ENCODE data around the gene NELFA. TPM values are rescaled to one million over a fixed set of nuclear protein-coding genes. Genes with fewer than 3 reads are reported as not detected.

Gene NELFA
- total and polyA plus RNA-seq, 4 donors, result 7.1 to 11.8 (median 9.3) TPM

DNA sequence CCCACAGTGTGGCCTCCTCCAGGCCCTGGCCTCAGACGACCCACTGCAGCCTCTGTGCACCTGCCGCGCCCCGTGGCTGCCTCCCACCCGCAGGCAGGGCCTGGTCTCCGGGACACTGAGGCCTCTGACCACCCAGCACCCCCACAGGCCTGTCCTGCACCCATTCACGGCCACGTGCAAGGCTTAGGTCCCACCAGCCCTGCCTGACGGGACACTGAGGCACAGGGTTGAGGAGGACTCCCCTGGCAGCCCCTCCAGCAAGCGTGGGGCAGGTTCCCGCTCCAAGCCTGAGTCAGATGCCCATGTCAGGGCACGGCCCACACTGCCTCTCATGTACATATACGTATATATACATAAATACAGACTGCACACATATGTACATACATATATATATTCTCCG is 23.5 kb downstream of the NELFA start (continued):
- TF ChIP-seq, protein P1, sequence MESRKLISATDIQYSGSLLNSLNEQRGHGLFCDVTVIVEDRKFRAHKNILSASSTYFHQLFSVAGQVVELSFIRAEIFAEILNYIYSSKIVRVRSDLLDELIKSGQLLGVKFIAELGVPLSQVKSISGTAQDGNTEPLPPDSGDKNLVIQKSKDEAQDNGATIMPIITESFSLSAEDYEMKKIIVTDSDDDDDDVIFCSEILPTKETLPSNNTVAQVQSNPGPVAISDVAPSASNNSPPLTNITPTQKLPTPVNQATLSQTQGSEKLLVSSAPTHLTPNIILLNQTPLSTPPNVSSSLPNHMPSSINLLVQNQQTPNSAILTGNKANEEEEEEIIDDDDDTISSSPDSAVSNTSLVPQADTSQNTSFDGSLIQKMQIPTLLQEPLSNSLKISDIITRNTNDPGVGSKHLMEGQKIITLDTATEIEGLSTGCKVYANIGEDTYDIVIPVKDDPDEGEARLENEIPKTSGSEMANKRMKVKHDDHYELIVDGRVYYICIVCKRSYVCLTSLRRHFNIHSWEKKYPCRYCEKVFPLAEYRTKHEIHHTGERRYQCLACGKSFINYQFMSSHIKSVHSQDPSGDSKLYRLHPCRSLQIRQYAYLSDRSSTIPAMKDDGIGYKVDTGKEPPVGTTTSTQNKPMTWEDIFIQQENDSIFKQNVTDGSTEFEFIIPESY (IDR thresholded peaks at IDR 0.05), result no peak
- TF ChIP-seq FOXA1 (IDR thresholded peaks at IDR 0.05), result no peak

- H3K36me3 ChIP-seq (ENCODE audit: control insufficient read depth in 4 of 4, insufficient read depth in 3 of 4, low read depth in 1 of 4, low read length in 3 of 4), result peaks cover 21 to 79% (median 40%) of the 10 kb centered on the region in 4 donors
- H3K4me1 ChIP-seq (ENCODE audit: control insufficient read depth in 4 of 4, insufficient read depth in 4 of 4, low read length in 3 of 4), result no peaks in the 10 kb centered on the region
- DNase-seq (ENCODE audit: low spot score), result peak; percentile 32
- H3K27ac ChIP-seq (ENCODE audit: low read depth in 1 of 2, low read length in 2 of 2), result no peak overlapping the region
- H3K27me3 ChIP-seq (ENCODE audit: control insufficient read depth in 4 of 4, insufficient read depth in 4 of 4, low read length in 3 of 4), result no peaks in the 10 kb centered on the region
- WGBS, result 88% methylated on average over 27 of the region's 27 CpGs
- TF ChIP-seq ATF3 (IDR thresholded peaks at IDR 0.05) (no peak), FOXA1 (IDR thresholded peaks at IDR 0.05) (no peak), TAF1 (conservative IDR thresholded peaks at IDR 0.05) (no peak), HNF4A (conservative IDR thresholded peaks at IDR 0.05) (no peak), SP1 (IDR thresholded peaks at IDR 0.05) (no peak), FOXA2 (IDR thresholded peaks at IDR 0.05) (no peak), RXRA (IDR thresholded peaks at IDR 0.05) (no peak), JUND (IDR thresholded peaks at IDR 0.05) (no peak), MAX (IDR thresholded peaks at IDR 0.05) (no peak), EGR1 (IDR thresholded peaks at IDR 0.05; ENCODE audit: low read depth in 2 of 2) (no peak), GABPA (IDR thresholded peaks at IDR 0.05 in 1 of 2, conservative IDR thresholded peaks at IDR 0.05 in 1 of 2) (no peak), RAD21 (IDR thresholded peaks at IDR 0.05) (no peak), NR2F2 (IDR thresholded peaks at IDR 0.05) (no peak)
- TF ChIP-seq, protein P2, sequence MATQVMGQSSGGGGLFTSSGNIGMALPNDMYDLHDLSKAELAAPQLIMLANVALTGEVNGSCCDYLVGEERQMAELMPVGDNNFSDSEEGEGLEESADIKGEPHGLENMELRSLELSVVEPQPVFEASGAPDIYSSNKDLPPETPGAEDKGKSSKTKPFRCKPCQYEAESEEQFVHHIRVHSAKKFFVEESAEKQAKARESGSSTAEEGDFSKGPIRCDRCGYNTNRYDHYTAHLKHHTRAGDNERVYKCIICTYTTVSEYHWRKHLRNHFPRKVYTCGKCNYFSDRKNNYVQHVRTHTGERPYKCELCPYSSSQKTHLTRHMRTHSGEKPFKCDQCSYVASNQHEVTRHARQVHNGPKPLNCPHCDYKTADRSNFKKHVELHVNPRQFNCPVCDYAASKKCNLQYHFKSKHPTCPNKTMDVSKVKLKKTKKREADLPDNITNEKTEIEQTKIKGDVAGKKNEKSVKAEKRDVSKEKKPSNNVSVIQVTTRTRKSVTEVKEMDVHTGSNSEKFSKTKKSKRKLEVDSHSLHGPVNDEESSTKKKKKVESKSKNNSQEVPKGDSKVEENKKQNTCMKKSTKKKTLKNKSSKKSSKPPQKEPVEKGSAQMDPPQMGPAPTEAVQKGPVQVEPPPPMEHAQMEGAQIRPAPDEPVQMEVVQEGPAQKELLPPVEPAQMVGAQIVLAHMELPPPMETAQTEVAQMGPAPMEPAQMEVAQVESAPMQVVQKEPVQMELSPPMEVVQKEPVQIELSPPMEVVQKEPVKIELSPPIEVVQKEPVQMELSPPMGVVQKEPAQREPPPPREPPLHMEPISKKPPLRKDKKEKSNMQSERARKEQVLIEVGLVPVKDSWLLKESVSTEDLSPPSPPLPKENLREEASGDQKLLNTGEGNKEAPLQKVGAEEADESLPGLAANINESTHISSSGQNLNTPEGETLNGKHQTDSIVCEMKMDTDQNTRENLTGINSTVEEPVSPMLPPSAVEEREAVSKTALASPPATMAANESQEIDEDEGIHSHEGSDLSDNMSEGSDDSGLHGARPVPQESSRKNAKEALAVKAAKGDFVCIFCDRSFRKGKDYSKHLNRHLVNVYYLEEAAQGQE (IDR thresholded peaks at IDR 0.05), result no peak
- TF ChIP-seq, protein P1 (IDR thresholded peaks at IDR 0.05), result no peak
- H3K9ac ChIP-seq (ENCODE audit: low read depth in 1 of 2, low read length in 2 of 2), result no peak overlapping the region
- H3K9me3 ChIP-seq (ENCODE audit: control insufficient read depth in 4 of 4, low read length in 3 of 4), result no peaks in the 10 kb centered on the region
- H3K4me3 ChIP-seq (ENCODE audit: low read depth in 1 of 3, low read length in 3 of 3), result no peak overlapping the region
Observed at GRCh38 chr4:1984406-1985191, 24.2 kb downstream of the NELFA start.
